AG09319 (cell line): Measurements from ENCODE around the gene MAP2K3.

Source experiments
- DNase-seq: peaks from one replicate; pipeline ENCODE4 v3.0.0-alpha.2; 2010; ENCODE audit warnings: low read depth; ENCODE audit errors: extremely low read depth
- CTCF ChIP-seq: IDR thresholded peaks from 2 replicates; pipeline ENCODE4 v1.5.1; 2011; ENCODE audit warnings: low read depth, mild to moderate bottlenecking, inconsistent platforms, low read length, moderate library complexity

MAP2K3 gene

GRCh38 chr17:21277332-21277731 is 7.2 kb upstream of the MAP2K3 start:
- no peak for DNase-seq
- TF ChIP-seq CTCF = no peak

GRCh38 chr17:21278450-21279197 is 5.9 kb upstream of the MAP2K3 start:
- no peak for TF ChIP-seq CTCF
- no peak for DNase-seq

- no peak for TF ChIP-seq CTCF
- DNase-seq = no peak
Measured at GRCh38 chr17:21279198-21279535, 5.3 kb upstream of the MAP2K3 start.

- DNase-seq = no peak
- TF ChIP-seq CTCF = no peak
Measured at GRCh38 chr17:21279582-21279981, 4.9 kb upstream of the MAP2K3 start.

GRCh38 chr17:21280081-21280518 is 4.4 kb upstream of the MAP2K3 start:
- peak; percentile 99 for TF ChIP-seq CTCF
- DNase-seq = no peak

GRCh38 chr17:21282231-21282630 is 2.3 kb upstream of the MAP2K3 start:
- no peak for TF ChIP-seq CTCF
- peak; percentile 81 for DNase-seq

- no peak for TF ChIP-seq CTCF
- no peak for DNase-seq
Measured at GRCh38 chr17:21282850-21283249, 1.7 kb upstream of the MAP2K3 start.
